IMR-90 (cell line): Measurements from ENCODE around the gene PCMTD2. TPM values are rescaled to one million over a fixed set of nuclear protein-coding genes. Genes with fewer than 3 reads are reported as not detected.

ENCODE experiments used
- ATAC-seq: fragments of 200-7000 bp; cut with Tn5 transposase; 2 replicates; pipeline ENCODE4 v1.9.1; 2020; ENCODE audit warnings: low read depth, mild to moderate bottlenecking, moderate library complexity
- BruUV-seq: library from RNA; stranded (reverse); fragments of 400-500 nt; replicated peaks from 2 replicates; lab custom pipeline; 2021; lab: Mats Ljungman, UMichigan
- CTCF ChIA-PET: fragments of 300-600 bp; formaldehyde crosslinking; extraction: SDS; loops from one replicate; lab custom pipeline; 2021; ENCODE audit warnings: antibody characterized with exemption; lab: Yijun Ruan, JAX
- POLR2A ChIA-PET: fragments of 300-600 bp; sonication (Branson Sonifier 250); formaldehyde crosslinking; loops from one replicate; lab custom pipeline; 2022; ENCODE audit warnings: antibody characterized with exemption; ENCODE audit not compliant: unreplicated experiment; lab: Charles Lee
- DNase-seq: peaks from one replicate; pipeline ENCODE4 v3.0.0; 2013
- H2AFZ ChIP-seq: replicated peaks from 2 replicates; pipeline ENCODE3; 2013; ENCODE audit warnings: low read length, mild to moderate bottlenecking; ENCODE audit not compliant: poor library complexity
- H2AK5ac ChIP-seq: 2 replicates; pipeline ENCODE4 v1.6.1; 2013; ENCODE audit warnings: low read depth, low read length, inconsistent platforms
- H2AK9ac ChIP-seq: replicated peaks from 2 replicates; pipeline ENCODE3; 2013; ENCODE audit warnings: mild to moderate bottlenecking, low read depth, low read length, moderate library complexity; ENCODE audit not compliant: poor library complexity
- H2BK120ac ChIP-seq: 2 replicates; pipeline ENCODE4 v1.6.1; 2013; ENCODE audit warnings: low read depth, low read length, inconsistent platforms
- H2BK15ac ChIP-seq: 3 replicates; pipeline ENCODE4 v1.6.1; 2013; ENCODE audit warnings: low read depth, low read length, inconsistent platforms
- H2BK20ac ChIP-seq: 2 replicates; pipeline ENCODE4 v1.6.1; 2013; ENCODE audit warnings: low read depth, mild to moderate bottlenecking, inconsistent platforms, low read length, moderate library complexity
- H2BK5ac ChIP-seq: 2 replicates; pipeline ENCODE4 v1.6.1; 2013; ENCODE audit warnings: mild to moderate bottlenecking, low read depth, low read length, inconsistent platforms; ENCODE audit not compliant: poor library complexity, severe bottlenecking
- H3K14ac ChIP-seq: replicated peaks from 2 replicates; pipeline ENCODE4 v1.6.1; 2013; ENCODE audit warnings: low read depth, low read length, inconsistent platforms
- H3K18ac ChIP-seq: 2 replicates; pipeline ENCODE4 v1.6.1; 2013; ENCODE audit warnings: low read depth, low read length, control low read depth
- H3K23ac ChIP-seq: 2 replicates; pipeline ENCODE4 v1.6.1; 2013; ENCODE audit warnings: low read depth, low read length, inconsistent platforms
- H3K27ac ChIP-seq: 2 replicates; pipeline ENCODE4 v1.5.1; 2013; ENCODE audit warnings: mild to moderate bottlenecking, control low read depth, low read length; ENCODE audit not compliant: insufficient read depth
- H3K27me3 ChIP-seq: 2 replicates; pipeline ENCODE4 v1.6.1; 2013; ENCODE audit warnings: low read length; ENCODE audit not compliant: control insufficient read depth, insufficient read depth
- H3K36me3 ChIP-seq: 2 replicates; pipeline ENCODE4 v1.6.1; 2013; ENCODE audit warnings: low read length, mixed read lengths; ENCODE audit not compliant: control insufficient read depth, insufficient read depth
- H3K4ac ChIP-seq: 2 replicates; pipeline ENCODE4 v1.6.1; 2013; ENCODE audit warnings: low read depth, low read length, inconsistent platforms
- H3K4me1 ChIP-seq: 2 replicates; pipeline ENCODE4 v1.6.1; 2013; ENCODE audit warnings: low read length, mixed read lengths; ENCODE audit not compliant: control insufficient read depth, insufficient read depth
- H3K4me2 ChIP-seq: 2 replicates; pipeline ENCODE4 v1.6.1; 2013; ENCODE audit warnings: low read depth, mild to moderate bottlenecking, control low read depth, low read length, moderate library complexity
- H3K4me3 ChIP-seq: 2 replicates; pipeline ENCODE4 v1.5.1; 2013; ENCODE audit warnings: low read depth, mild to moderate bottlenecking, control low read depth, low read length, moderate library complexity; ENCODE audit not compliant: insufficient read depth
- H3K56ac ChIP-seq: 2 replicates; pipeline ENCODE4 v1.6.1; 2013; ENCODE audit warnings: low read length, inconsistent platforms; ENCODE audit not compliant: insufficient read depth; ENCODE audit errors: extremely low read depth
- H3K79me1 ChIP-seq, 2 experiments: 2 replicates each; pipeline ENCODE4 v1.6.1; 2013; ENCODE audit warnings: low read length in 2 of 2, inconsistent platforms in 1 of 2, low read depth in 1 of 2
- H3K9ac ChIP-seq: 2 replicates; pipeline ENCODE4 v1.6.1; 2013; ENCODE audit warnings: low read depth, low read length, control low read depth
- H3K9me1 ChIP-seq: 2 replicates; pipeline ENCODE4 v1.6.1; 2013; ENCODE audit warnings: low read length, inconsistent platforms; ENCODE audit not compliant: insufficient read depth
- H3K9me3 ChIP-seq: 2 replicates; pipeline ENCODE4 v1.6.1; 2013; ENCODE audit warnings: low read length; ENCODE audit not compliant: control insufficient read depth, insufficient read depth
- H4K20me1 ChIP-seq: 2 replicates; pipeline ENCODE4 v1.6.1; 2013; ENCODE audit warnings: low read length, inconsistent platforms; ENCODE audit not compliant: insufficient read depth
- H4K5ac ChIP-seq: 2 replicates; pipeline ENCODE4 v1.6.1; 2013; ENCODE audit warnings: mild to moderate bottlenecking, low read depth, low read length, control low read depth
- H4K8ac ChIP-seq, 2 experiments: 2 replicates each; pipeline ENCODE4 v1.6.1; 2013; ENCODE audit warnings: low read depth in 2 of 2, low read length in 2 of 2, control low read depth in 1 of 2, inconsistent platforms in 1 of 2
- H4K91ac ChIP-seq: 2 replicates; pipeline ENCODE4 v1.6.1; 2013; ENCODE audit warnings: low read depth, low read length, inconsistent platforms; ENCODE audit not compliant: insufficient read depth
- BHLHE40 ChIP-seq: fragments of 150-350 bp; IDR thresholded peaks from 2 replicates; pipeline ENCODE4 v1.6.1; 2016; ENCODE audit warnings: mild to moderate bottlenecking, low read depth, low read length
- CEBPB ChIP-seq: IDR thresholded peaks from 2 replicates; pipeline ENCODE4 v1.6.1; 2012; ENCODE audit warnings: low read depth, low read length, improper control_type of control experiment
- ELK1 ChIP-seq: fragments of 150-350 bp; IDR thresholded peaks from 2 replicates; pipeline ENCODE4 v1.6.1; 2016; ENCODE audit warnings: low read depth, mild to moderate bottlenecking, low read length, moderate library complexity, borderline replicate concordance
- FOS ChIP-seq: fragments of 150-350 bp; IDR thresholded peaks from 2 replicates; pipeline ENCODE4 v1.6.1; 2016; ENCODE audit warnings: low read depth, low read length
- MXI1 ChIP-seq: IDR thresholded peaks from 2 replicates; pipeline ENCODE4 v1.6.1; 2012; ENCODE audit warnings: low read depth, mild to moderate bottlenecking, low read length, moderate library complexity, borderline replicate concordance
- NFE2L2 ChIP-seq: fragments of 150-350 bp; IDR thresholded peaks from 2 replicates; pipeline ENCODE4 v1.6.1; 2016; ENCODE audit warnings: low read depth, mild to moderate bottlenecking, low read length
- POLR2A ChIP-seq: IDR thresholded peaks from 2 replicates; pipeline ENCODE4 v1.6.1; 2012; ENCODE audit warnings: mild to moderate bottlenecking, low read depth, low read length
- RAD21 ChIP-seq: IDR thresholded peaks from 2 replicates; pipeline ENCODE4 v1.6.1; 2012; ENCODE audit warnings: low read length, improper control_type of control experiment
- RFX5 ChIP-seq: IDR thresholded peaks from 2 replicates; pipeline ENCODE4 v1.8.0; 2012; ENCODE audit warnings: low read depth, mild to moderate bottlenecking, low read length, moderate library complexity
- SMC3 ChIP-seq: fragments of 150-350 bp; IDR thresholded peaks from 2 replicates; pipeline ENCODE4 v1.6.1; 2016; ENCODE audit warnings: low read depth, mild to moderate bottlenecking, antibody characterized with exemption, low read length, moderate library complexity
- USF2 ChIP-seq: fragments of 150-350 bp; IDR thresholded peaks from 2 replicates; pipeline ENCODE4 v1.6.1; 2017; ENCODE audit warnings: mild to moderate bottlenecking, antibody characterized with exemption, low read length, low read depth
- WGBS, 2 experiments: methylation state at CpG; one replicate each; pipeline versions ENCODE4 v1.1.5 to v1.1.7; 2013; ENCODE audit warnings: missing lambda C conversion rate in 2 of 2; ENCODE audit not compliant: insufficient read length in 1 of 2; ENCODE audit errors: extremely low coverage in 2 of 2; 5-methylcytosine and 5-hydroxymethylcytosine counted together
- dilution Hi-C: fragments of 300-500 bp; cut with HindIII; formaldehyde crosslinking; loops from one replicate; pipeline ENCODE4 v1.14.3; 2018; ENCODE audit warnings: low sequenced_read_pairs; ENCODE audit not compliant: unreplicated experiment
- in situ Hi-C: fragments of 300-500 bp; cut with MboI; formaldehyde crosslinking; loops from 3 replicates; pipeline ENCODE4 v1.14.3; 2019; ENCODE audit warnings: low sequenced_read_pairs, inconsistent platforms, mixed read lengths
- intact Hi-C: fragments of 100-400 bp; cut with micrococcal nuclease; formaldehyde crosslinking; loops from 2 replicates; pipeline ENCODE4 v1.10.0; 2022
- polyA plus RNA-seq, 3 experiments: library from polyadenylated mRNA; depleted of rRNA; stranded (reverse); fragments of >200 nt; gene quantifications; 2 replicates each; pipeline ENCODE4 v1.2.3, GENCODE V29; 2012; ENCODE audit warnings: low replicate concordance in 1 of 3
- total RNA-seq: library from RNA; depleted of rRNA; stranded (reverse); fragments of >200 nt; gene quantifications from 2 replicates; pipeline ENCODE4 v1.2.3, GENCODE V29; 2012

Gene PCMTD2
- total and polyA plus RNA-seq, 2 of the 4 experiments (the other 2 are of a cell fraction) = 23.6 to 28.3 TPM

- in situ Hi-C loops (no loop called here), dilution Hi-C loops (no loop called here), intact Hi-C loops (no loop called here)
- TF ChIP-seq ELK1 = no peak
- no peak for TF ChIP-seq USF2
- TF ChIP-seq BHLHE40 = no peak
- TF ChIP-seq CEBPB = no peak
- no peak for TF ChIP-seq SMC3
- no peak for TF ChIP-seq NFE2L2
- TF ChIP-seq FOS = no peak
- TF ChIP-seq MXI1 = no peak
- TF ChIP-seq RAD21 = no peak
- TF ChIP-seq POLR2A = no peak
- TF ChIP-seq RFX5 = no peak
- Histone ChIP-seq H2AFZ (no peak overlapping the region), H4K91ac (no peak overlapping the region), H3K4me3 (no peak overlapping the region), H3K9me1 (no peaks in the 10 kb centered on the region), H3K27me3 (peaks cover 31% of the 10 kb centered on the region), H3K4ac (no peak overlapping the region), H2BK20ac (no peak overlapping the region), H4K20me1 (no peaks in the 10 kb centered on the region), H3K18ac (no peak overlapping the region), H2BK120ac (no peak overlapping the region), H4K8ac (no peak overlapping the region), H3K23ac (no peak overlapping the region), H3K27ac (no peak overlapping the region), H3K79me1 (no peaks in the 10 kb centered on the region), H3K36me3 (no peaks in the 10 kb centered on the region), H3K9me3 (no peaks in the 10 kb centered on the region), H2AK9ac (no peak overlapping the region), H4K5ac (no peak overlapping the region), H3K14ac (no peak overlapping the region), H3K4me2 (no peak overlapping the region), H2AK5ac (no peak overlapping the region), H3K9ac (no peak overlapping the region), H3K4me1 (no peaks in the 10 kb centered on the region), H3K56ac (no peak overlapping the region), H2BK5ac (no peak overlapping the region), H2BK15ac (no peak overlapping the region)
- WGBS, 2 experiments = 70% methylated on average over 2 of the region's 8 CpGs; no CpG with 5 or more reads in 1 of the 2 experiments
- ChIA-PET CTCF (no interaction called here), POLR2A (no interaction called here)
- DNase-seq (no peak), ATAC-seq (no peak)
- no TSS peak for BruUV-seq
These were observed 14.5 kb upstream of the PCMTD2 start for GRCh38 chr20:64241061-64241460.
